SK-MEL-5 (cell line): Measurements from ENCODE around the gene HBG1. TPM values are rescaled to one million over a fixed set of nuclear protein-coding genes. Genes with fewer than 3 reads are reported as not detected.
"Not testable (repeated sequence)": the region's sequence is repeated elsewhere in the genome, so short reads cannot be mapped to it uniquely, and the experiment has no call there.

ENCODE experiments used
- DNase-seq: peaks from one replicate; pipeline ENCODE4 v3.0.0-alpha.2; 2016; ENCODE audit warnings: low read depth, low spot score
- in situ Hi-C: cut with HindIII; loops from 2 replicates; pipeline ENCODE4 v1.10.0; 2016; ENCODE audit warnings: low sequenced_read_pairs, high pct_unique_total_duplicates, low pct_unique_long_range_greater_than_20kb
- total RNA-seq: library from RNA; depleted of rRNA; stranded (reverse); fragments of >200 nt; shearing (Covaris generic); gene quantifications from 2 replicates; pipeline ENCODE4 v1.2.3, GENCODE V29; 2014

The HBG1 gene
- total RNA-seq, 1 experiment from 2014 or later = not detected

GRCh38 chr11:5252919-5253265 is 3.2 kb upstream of the HBG1 start:
- in situ Hi-C loops = no loop called here
- no peak for DNase-seq

- in situ Hi-C loops = no loop called here
- DNase-seq = no peak
Observed at GRCh38 chr11:5252192-5252918, 2.7 kb upstream of the HBG1 start.

GRCh38 chr11:5251746-5252145 is 2.1 kb upstream of the HBG1 start:
- no peak for DNase-seq
- in situ Hi-C loops = no loop called here

- in situ Hi-C loops = no loop called here
- no peak for DNase-seq
Observed at GRCh38 chr11:5250543-5251204, 1.0 kb upstream of the HBG1 start.

GRCh38 chr11:5248498-5248897 is 1.2 kb downstream of the HBG1 start:
- in situ Hi-C loops, DNase-seq: not testable (repeated sequence)

- no peak for DNase-seq
- in situ Hi-C loops = no loop called here
Observed at GRCh38 chr11:5247472-5248192, 2.0 kb downstream of the HBG1 start.

GRCh38 chr11:5246772-5247471 is 2.7 kb downstream of the HBG1 start:
- DNase-seq = no peak
- in situ Hi-C loops = no loop called here

- no peak for DNase-seq
- in situ Hi-C loops = no loop called here
Observed at GRCh38 chr11:5245155-5245554, 4.5 kb downstream of the HBG1 start.

GRCh38 chr11:5243816-5244180 is 5.9 kb downstream of the HBG1 start:
- DNase-seq = no peak

GRCh38 chr11:5242933-5243815 is 6.5 kb downstream of the HBG1 start:
- no peak for DNase-seq
- in situ Hi-C loops = no loop called here

More at GRCh38 chr11:5243816-5244180, 5.9 kb downstream of the HBG1 start:
- in situ Hi-C loops = no loop called here

- no peak for DNase-seq
- in situ Hi-C loops = no loop called here
Observed at GRCh38 chr11:5242208-5242607, 7.4 kb downstream of the HBG1 start.

GRCh38 chr11:5241458-5241857 is 8.2 kb downstream of the HBG1 start:
- in situ Hi-C loops = no loop called here
- DNase-seq = no peak

- in situ Hi-C loops = no loop called here
Observed at GRCh38 chr11:5240458-5240857, 9.2 kb downstream of the HBG1 start.

GRCh38 chr11:5240056-5240455 is 9.6 kb downstream of the HBG1 start:
- DNase-seq = no peak
- in situ Hi-C loops = no loop called here

More at GRCh38 chr11:5240458-5240857, 9.2 kb downstream of the HBG1 start:
- no peak for DNase-seq

GRCh38 chr11:5239046-5239445 is 10.6 kb downstream of the HBG1 start:
- in situ Hi-C loops = no loop called here

GRCh38 chr11:5238486-5238885 is 11.2 kb downstream of the HBG1 start:
- in situ Hi-C loops = no loop called here
- no peak for DNase-seq

More at GRCh38 chr11:5239046-5239445, 10.6 kb downstream of the HBG1 start:
- DNase-seq = no peak

GRCh38 chr11:5237420-5237819 is 12.2 kb downstream of the HBG1 start:
- DNase-seq = no peak
- in situ Hi-C loops = no loop called here
